GM19193 (cell line): ENCODE data around the gene PRM3.

Experiments used
- POLR2A ChIP-seq: IDR thresholded peaks from 4 replicates; pipeline ENCODE4 v1.6.1; 2011; ENCODE audit not compliant: insufficient read depth, insufficient read length; ENCODE audit errors: extremely low read depth

Gene PRM3

DNA sequence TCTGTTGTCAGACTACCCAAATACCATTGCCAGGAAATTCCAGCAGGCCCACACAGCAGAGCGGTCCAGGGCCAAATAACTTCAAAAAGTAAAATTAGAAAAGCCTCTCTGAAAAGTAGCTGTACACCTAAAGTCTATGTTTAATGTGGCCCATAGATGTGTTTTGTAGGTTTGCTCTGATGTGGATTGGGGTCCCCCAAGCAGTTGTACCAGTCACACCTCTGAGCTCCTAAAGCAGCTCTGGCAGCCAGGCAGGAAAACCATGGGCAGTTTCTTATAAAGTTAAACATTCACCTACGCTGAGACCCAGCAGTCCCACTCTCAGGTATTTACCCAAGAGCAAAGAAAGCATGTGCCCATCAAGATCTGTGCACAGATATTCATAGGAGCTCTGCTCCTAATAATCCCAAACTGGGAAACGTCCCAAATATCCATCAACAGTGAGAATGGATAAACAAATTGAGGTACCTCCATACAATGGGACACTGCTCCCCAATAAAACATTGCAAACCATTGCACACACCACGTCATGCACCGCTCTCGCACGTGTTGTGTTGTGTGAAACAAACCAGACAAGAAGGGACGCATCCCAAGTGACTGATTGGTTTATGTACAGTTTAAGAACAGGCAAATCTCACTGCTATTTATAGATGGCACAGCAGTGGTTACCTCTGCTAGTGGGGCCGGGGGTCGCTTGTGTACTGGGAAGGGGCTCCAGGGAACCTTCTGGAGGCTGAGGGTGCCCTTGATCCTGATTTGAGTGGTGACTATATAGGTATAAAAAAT lies 23.5 kb upstream of the PRM3 start:
- TF ChIP-seq POLR2A: no peak

DNA sequence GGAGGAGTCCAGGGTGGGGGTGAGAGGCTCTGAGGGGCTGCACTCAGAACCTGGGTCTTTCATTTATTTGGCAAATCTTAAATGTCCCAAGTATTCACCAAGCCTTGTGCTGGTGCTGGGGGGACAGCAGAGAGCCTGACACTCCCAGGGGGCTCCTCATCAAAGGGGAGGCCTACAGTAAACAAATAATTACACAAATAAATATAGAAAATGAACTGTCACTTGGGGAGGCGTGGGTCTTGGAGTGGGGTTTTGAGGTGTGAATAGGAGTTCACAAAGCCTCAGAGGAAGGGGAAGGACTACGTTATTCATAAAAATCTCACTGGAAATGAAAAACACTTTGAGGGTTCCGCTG lies 22.9 kb upstream of the PRM3 start:
- no peak for TF ChIP-seq POLR2A

DNA sequence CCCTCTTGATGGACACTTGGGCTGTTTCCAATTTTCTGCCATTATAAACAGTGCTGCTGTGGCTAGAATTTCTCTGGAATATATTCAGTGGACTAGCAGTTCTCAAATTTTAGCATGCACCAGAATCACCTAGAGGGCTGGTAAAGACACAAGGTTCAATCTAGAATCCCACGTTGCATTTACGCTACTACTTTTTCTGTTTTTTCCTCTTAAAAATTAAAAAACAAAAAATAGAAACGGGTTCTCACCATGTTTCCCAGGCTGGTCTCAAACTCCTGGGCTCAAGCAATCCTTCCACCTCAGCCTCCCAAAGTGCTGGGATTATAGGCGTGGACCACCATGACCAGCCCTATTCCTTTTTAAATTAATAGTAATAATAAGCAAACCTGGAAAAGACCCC lies 22.2 kb upstream of the PRM3 start:
- TF ChIP-seq POLR2A: no peak

DNA sequence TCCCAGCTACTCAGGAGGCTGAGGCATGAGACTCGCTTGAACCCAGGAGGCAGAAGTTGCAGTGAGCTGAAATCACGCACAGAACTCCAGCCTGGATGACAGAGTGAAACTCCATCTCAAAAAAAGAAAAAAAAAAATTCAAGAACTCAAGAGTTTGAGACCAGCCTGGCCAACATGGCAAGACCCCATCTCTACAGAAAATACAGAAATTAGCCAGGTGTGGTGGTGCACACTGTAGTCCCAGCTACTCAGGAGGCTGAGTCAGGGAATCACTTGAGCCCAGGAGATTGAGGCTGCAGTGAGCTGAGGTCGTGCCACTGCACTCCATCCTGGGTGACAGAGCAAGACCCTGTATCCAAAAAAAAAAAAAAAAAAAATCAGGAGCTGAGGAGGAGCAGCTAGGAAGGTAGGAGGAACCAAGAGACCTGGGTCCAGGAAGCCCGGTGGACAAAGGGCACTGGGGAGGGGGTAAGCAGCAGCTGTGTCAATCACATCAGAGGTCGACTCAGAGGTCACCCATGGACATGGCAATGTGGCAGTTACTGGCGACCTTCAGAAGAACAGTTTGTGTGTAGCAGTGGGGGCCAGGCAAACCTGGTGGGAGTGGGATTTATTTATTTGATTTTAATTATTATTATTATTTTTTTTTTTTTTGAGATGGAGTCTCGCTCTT lies 18.8 kb upstream of the PRM3 start:
- TF ChIP-seq POLR2A: no peak

DNA sequence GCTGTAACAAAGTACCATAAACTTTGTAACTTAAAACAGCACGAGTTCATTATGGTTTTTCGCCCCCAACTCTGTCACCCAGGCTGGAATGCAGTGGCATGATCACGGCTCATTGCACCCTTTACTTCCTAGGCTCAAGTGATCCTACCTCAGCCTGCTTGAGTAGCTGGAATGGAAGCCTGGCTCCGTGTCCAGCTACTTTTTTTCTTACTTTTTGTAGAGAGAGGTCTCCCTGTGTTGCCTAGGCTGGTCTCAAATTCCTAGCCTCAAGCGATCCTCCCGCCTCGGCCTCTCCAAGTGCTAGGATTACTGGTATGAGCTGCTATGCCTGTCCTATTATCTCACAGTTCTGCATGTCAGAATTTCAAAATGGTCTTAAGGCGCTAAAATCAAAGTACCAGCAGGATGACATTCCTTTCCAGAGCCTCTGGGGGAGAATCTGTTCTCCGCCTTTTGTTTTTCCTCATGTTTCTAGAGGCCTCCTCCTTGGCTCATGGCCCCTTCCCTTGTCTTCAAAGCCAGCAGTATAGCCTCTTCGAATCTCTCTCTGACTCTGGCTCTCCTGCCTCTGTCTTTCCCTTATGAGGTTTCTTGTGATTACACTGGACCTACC lies 17.8 kb upstream of the PRM3 start:
- no peak for TF ChIP-seq POLR2A

DNA sequence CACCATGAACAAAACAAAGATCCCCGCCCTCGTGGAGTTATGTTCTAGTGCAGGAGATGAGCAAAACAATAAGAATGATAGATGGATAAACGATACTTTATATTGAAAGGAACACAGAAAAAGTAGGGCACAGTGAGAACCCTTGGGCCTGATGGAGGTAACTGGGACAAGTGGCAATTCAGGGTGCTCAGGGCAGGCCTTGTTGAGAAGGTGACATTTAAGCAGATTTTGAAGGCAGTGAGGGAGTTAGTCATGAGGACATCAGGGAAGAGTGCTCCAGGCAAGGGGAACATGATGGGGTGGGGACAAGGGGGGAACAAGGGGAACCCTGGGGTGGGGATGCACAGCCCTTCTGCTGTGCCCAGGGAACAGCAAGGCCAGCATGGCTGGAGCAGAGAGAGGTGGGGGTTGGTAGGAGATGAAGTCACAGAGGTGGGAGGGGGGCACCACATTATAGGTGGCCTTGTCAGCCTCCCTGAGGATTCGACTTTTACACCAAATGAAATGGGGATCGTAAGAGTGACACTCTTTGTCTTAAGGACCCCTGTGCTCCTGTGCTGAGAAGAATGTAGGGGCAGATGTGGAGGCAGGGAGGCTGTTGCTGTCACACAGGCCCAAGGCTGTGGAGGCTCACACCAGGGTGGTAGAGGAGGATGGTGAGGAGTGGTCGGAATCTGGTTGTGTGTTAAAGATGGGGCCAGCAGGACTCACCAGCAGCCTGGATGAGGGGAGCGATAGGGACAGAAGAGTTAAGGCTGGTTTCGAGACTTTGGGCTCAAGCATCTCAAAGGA lies 16.9 kb upstream of the PRM3 start:
- TF ChIP-seq POLR2A: no peak

DNA sequence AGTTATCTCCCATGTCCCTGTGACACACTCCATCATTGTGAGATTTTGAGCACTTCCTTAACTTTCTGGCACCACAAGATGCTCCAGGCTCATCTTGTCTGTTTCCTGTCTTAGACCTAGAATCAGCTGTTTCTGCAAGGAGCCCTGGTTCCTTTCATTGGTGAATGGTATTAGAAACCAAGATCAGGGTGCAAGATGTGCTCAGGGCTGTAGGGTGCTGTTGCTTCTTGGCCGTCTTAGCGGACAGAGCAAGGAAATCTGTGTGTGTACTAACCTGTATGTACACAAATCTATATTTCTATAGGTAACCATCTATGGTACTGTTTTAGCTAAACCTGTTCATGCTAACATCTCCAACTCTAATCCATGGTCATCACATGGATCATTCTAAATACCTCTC lies 15.8 kb upstream of the PRM3 start:
- no peak for TF ChIP-seq POLR2A

DNA sequence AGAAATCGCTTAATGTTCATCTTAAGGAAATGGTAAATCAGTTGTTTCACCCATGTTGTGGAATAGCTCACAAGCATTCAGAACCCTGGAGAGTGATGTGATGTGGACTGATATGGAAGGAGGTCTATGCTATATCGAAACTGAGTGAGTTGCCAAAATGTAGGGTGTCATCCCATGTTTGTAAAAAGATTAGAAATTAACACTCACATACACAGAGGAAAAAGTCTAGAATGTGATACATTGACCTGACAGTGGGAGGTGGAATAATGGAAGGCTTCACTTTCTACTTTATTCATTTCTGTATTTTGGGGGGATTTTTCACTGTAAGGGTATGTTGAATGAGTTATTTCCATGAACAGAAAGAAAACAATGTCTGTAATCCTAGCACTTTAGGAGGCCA lies 12.4 kb upstream of the PRM3 start:
- no peak for TF ChIP-seq POLR2A

DNA sequence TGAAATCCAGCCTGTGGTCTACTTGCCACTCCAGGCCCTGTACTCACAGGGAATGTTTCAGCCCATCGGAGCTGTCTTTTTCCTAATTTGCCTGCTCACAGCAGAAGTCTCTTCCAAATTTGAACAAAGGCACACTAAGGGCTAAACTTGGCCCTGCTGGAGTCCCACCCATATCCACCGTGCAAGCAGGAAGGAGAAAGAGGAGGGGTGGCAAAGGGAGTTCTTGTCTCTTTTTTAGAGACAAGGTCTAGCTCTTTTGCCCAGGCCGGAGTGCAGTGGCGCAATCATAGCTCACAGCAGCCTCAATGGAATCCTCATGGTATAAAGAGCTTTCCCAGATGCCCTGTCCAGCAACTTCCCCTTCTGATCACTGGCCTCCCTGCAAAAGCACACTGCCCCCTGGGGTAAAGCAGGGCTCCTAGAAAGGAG lies 10.4 kb upstream of the PRM3 start:
- no peak for TF ChIP-seq POLR2A

DNA sequence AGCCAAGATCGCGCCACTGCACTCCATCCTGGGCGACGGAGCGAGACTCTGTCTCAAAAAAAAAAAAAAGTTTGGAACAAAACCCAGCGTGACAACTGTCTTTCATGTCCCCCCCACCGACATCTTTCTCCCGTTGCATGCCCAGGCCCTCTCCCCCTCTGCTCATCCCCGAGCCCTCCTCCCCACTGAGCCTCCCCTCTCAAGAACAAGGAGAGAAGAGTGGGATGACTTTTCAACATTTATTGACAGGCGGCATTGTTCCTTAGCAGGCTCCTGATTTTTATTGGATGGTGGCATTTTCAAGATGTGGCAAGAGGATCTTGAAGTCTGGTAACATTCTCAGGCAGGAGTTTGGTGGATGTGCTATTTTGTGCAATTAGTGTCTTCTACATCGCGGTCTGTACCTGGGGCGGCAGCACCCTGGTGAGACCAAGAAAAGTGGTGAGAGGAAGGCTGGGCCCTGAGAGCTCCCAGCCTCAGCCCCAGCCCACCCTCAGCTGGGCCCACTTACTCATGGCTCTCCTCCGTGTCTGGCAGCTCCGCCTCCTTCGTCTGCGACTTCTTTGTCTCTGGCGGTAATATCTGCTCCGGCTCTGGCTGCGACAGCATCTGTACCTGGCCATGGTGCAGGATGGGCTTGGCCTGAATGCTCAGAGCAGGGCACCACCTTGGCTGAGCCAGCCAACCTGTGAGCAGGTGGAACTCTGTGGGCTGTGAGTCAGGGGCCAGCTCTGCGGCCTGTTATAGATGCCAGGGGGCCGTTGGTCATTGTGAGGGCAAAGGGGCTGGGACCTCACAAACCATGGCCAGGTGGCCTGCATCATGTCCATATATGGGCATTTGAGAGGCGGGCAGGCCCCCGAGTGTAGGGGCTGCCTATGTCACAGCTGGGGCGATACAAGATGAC lies 7.4 kb upstream of the PRM3 start, which contains the start of gene PRM1:
TSS of gene PRM1 (minus strand) at position 715 of the 907 bp plus-strand sequence. CDS start at position 623, 92 bp downstream.
- no peak for TF ChIP-seq POLR2A

DNA sequence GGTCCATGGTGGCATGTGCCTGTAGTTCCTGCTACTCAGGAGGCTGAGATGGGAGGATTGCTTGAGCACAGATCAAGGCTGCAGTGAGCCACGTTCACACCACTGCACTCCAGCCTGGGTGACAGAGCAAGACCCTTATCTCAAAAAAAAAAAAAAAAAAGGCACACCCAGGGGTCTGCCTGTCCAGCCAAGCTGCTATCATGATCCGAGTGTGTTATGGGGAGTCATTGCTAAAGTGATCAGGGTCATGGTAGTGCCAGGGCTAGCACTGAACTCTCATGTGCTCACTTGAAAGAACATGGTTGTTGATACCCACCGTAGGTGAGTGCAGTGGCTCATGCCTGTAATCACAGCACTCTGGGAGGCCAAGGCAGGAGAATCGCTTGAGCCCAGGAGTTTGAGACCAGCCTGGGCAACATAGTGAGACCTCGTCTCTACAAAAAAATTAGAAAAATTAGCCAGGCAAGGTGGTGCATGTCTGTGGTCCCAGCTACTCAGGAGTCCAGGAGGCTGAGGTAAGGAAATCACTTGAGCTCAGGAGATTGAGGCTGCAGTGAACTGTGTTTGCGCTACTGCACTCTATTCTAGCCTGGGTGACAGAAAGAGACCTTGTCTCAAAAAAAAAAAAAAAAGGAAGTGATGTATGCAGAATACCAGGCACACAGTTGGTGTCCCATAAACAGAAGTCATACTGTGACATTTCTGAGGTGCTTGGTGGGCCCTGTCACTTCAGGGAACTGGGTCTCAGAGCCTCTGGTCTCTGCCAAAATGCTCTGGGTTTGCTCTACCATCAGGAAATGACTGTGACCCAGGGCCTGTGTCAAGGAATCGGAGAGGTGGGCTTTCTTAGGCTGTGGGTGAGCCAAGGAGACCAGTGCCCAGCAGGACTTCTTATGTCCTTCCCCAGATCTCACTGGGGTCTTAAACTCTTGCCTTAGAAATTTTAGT lies 5.5 kb upstream of the PRM3 start:
- no peak for TF ChIP-seq POLR2A

DNA sequence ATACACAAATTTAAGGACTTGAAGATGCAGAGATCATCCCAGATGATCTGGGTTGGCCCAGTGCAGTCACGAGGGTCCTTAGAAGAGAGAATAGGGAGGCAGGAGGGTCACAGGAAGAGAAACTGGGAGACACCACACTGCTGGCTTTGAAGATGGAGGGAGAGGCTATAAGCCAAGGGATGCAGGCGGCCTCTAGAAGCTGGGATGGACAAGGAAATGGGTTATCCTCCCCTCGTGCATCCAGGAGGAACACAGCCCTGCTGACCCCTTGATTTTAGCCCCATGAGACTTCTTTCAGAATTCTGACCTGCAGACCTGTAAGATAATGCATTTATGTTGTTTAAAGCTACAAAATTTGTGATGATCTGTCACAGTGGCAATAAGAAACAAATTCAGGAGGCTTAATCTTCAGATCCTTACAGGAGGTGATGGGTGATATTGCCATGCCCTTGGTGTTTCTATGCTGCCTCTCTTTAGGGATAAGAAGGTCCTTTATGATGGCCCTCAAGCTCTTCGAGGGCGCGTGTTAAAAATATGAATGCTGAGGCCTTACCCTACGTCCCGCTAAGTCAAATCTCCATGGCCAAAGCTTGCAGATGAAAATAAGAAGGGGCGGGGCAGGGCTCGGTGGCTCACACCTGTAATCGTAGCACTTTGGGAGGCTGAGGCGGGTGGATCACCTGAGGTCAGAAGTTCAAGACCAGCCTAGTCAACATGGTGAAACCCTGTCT lies 4.3 kb upstream of the PRM3 start:
- TF ChIP-seq POLR2A: no peak

DNA sequence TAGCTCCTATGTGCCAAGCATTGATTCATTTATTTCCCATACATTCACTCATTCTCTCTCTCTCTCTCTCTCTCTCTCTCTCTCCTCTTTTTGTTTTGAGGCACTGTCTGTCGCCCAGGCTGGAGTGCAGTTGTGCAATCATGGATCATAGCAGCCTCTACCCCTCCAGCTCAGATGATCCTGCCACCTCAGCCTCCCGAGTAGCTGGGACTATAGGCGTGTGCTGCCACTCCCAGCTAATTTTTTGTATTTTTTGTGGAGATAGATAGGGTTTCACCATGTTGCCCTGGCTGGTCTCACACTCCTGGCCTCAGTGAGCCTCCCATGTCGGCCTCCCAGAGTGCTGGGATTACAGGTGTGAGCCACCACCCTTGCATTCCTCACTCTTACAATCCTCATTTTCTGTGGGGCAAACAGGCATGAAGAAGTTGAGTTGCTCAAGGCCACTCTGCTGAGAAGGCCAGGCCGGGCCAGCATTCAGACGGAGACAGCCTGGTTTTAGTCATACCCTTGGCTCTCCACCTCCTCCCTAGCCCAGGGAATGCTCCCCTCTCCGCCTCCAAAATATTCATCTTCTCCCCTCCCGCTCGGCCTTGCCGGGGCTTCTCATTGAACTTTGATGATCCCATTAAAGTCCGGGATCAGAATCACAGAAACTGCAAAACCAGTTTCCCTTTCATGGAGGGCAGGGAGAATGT lies 3.6 kb upstream of the PRM3 start:
- TF ChIP-seq POLR2A: no peak
